B cell (primary cell): ENCODE data around the gene SALL2. TPM values are rescaled to one million over a fixed set of nuclear protein-coding genes. Genes with fewer than 3 reads are reported as not detected.
A peak's percentile ranks its signal among the peaks of the same experiment; 100 is the strongest.

Source experiments
- ATAC-seq: fragments of 200-7000 bp; cut with Tn5 transposase; one replicate; pipeline ENCODE4 v1.10.0; 2021; ENCODE audit warnings: low read depth, mild to moderate bottlenecking, moderate number of reproducible peaks, moderate library complexity
- CTCF ChIA-PET: fragments of 350-600 bp; sonication (Branson Sonifier 250); formaldehyde crosslinking; loops from one replicate; lab custom pipeline; 2021; ENCODE audit warnings: antibody characterized with exemption, inconsistent platforms; lab: Charles Lee
- POLR2A ChIA-PET: fragments of 350-600 bp; sonication (Branson Sonifier 250); formaldehyde crosslinking; loops from one replicate; lab custom pipeline; 2021; ENCODE audit warnings: antibody characterized with exemption; lab: Charles Lee
- DNase-seq: peaks from one replicate; pipeline ENCODE4 v3.0.0; 2013
- H2AFZ ChIP-seq: 2 replicates; pipeline ENCODE4 v1.6.1; 2012; ENCODE audit warnings: mild to moderate bottlenecking, low read depth, low read length; ENCODE audit not compliant: insufficient read depth, poor library complexity, severe bottlenecking
- H3K27ac ChIP-seq, 2 donors: 1 replicate in 1 of 2; 2 replicates in 1 of 2; pipeline ENCODE4 v1.5.1; 2012 to 2013; ENCODE audit warnings: low read length in 2 of 2, mild to moderate bottlenecking in 2 of 2, moderate library complexity in 1 of 2
- H3K27me3 ChIP-seq, 4 experiments: fragments of 200-600 bp in 1 of 4; sonication (generic) in 1 of 4; replicated peaks in 1 of 4; 1 replicate in 2 of 4; 2 replicates in 2 of 4; pipeline versions ENCODE4 v1.6.1 to v1.7.0; 2013 to 2016; ENCODE audit warnings: low read length in 3 of 4, mild to moderate bottlenecking in 2 of 4, mixed read lengths in 1 of 4, moderate library complexity in 1 of 4; ENCODE audit not compliant: insufficient read depth in 4 of 4, control insufficient read depth in 3 of 4; ENCODE audit errors: control extremely low read depth in 1 of 4
- H3K36me3 ChIP-seq, 2 experiments: replicated peaks in 1 of 2; 1 replicate in 1 of 2; 2 replicates in 1 of 2; pipeline versions ENCODE4 v1.6.1 to v1.7.1; 2013; ENCODE audit warnings: low read length in 1 of 2; ENCODE audit not compliant: insufficient read depth in 2 of 2, control insufficient read depth in 1 of 2; ENCODE audit errors: control extremely low read depth in 1 of 2, extremely low read depth in 1 of 2
- H3K4me1 ChIP-seq, 2 donors: fragments of 200-600 bp in 1 of 2; sonication (generic) in 1 of 2; 1 replicate in 1 of 2; 2 replicates in 1 of 2; pipeline versions ENCODE4 v1.5.1 to v1.6.1; 2013 to 2017; ENCODE audit warnings: low read length in 2 of 2; ENCODE audit not compliant: control insufficient read depth in 2 of 2, insufficient read depth in 2 of 2
- H3K4me2 ChIP-seq: replicated peaks from 2 replicates; pipeline ENCODE3; 2012; ENCODE audit warnings: mild to moderate bottlenecking, low read depth, low read length; ENCODE audit not compliant: poor library complexity, severe bottlenecking
- H3K4me3 ChIP-seq, 5 experiments: fragments of 200-600 bp in 1 of 5; sonication (generic) in 1 of 5; 1 replicate in 3 of 5; 2 replicates in 2 of 5; pipeline versions ENCODE4 v1.5.1 to v1.7.0; 2011 to 2016; ENCODE audit warnings: low read length in 4 of 5, mild to moderate bottlenecking in 4 of 5, low read depth in 2 of 5, control low read depth in 1 of 5, moderate library complexity in 1 of 5; ENCODE audit not compliant: insufficient read depth in 1 of 5; ENCODE audit errors: control extremely low read depth in 1 of 5, extremely low read depth in 1 of 5
- H3K79me2 ChIP-seq: fragments of 200-600 bp; sonication (generic); one replicate; pipeline ENCODE4 v1.6.0; 2016; ENCODE audit warnings: low read length; ENCODE audit not compliant: control insufficient read depth, insufficient read depth
- H3K9ac ChIP-seq: fragments of 200-600 bp; sonication (generic); 2 replicates; pipeline ENCODE4 v1.6.1; 2017; ENCODE audit warnings: mild to moderate bottlenecking, low read length, moderate library complexity
- H3K9me3 ChIP-seq, 3 donors: one replicate each; pipeline versions ENCODE4 v1.6.1 to v1.7.1; 2013; ENCODE audit warnings: low read length in 2 of 3; ENCODE audit not compliant: control insufficient read depth in 2 of 3, insufficient read depth in 1 of 3; ENCODE audit errors: control extremely low read depth in 1 of 3
- H4K20me1 ChIP-seq: 2 replicates; pipeline ENCODE4 v1.6.0; 2012; ENCODE audit warnings: mild to moderate bottlenecking, low read length; ENCODE audit not compliant: insufficient read depth, control insufficient read depth, poor library complexity, severe bottlenecking
- H3K27ac Mint-ChIP-seq: one replicate; pipeline ENCODE4 v1.8.0; 2021; ENCODE audit warnings: mixed read lengths
- H3K27me3 Mint-ChIP-seq: one replicate; pipeline ENCODE4 v1.8.0; 2021; ENCODE audit warnings: mixed read lengths
- H3K4me1 Mint-ChIP-seq: one replicate; pipeline ENCODE4 v1.8.0; 2021; ENCODE audit warnings: mixed read lengths
- H3K4me3 Mint-ChIP-seq: one replicate; pipeline ENCODE4 v1.8.0; 2021; ENCODE audit warnings: mixed read lengths
- H3K9me3 Mint-ChIP-seq: one replicate; pipeline ENCODE4 v1.8.0; 2022; ENCODE audit warnings: mixed read lengths; ENCODE audit not compliant: insufficient read depth
- EZH2 ChIP-seq: IDR thresholded peaks from 2 replicates; pipeline ENCODE4 v1.6.1; 2012; ENCODE audit warnings: borderline replicate concordance, low read depth, mild to moderate bottlenecking, moderate library complexity, low read length; ENCODE audit not compliant: insufficient read depth, poor library complexity, severe bottlenecking
- WGBS: methylation state at CpG from one replicate; pipeline ENCODE4 v1.1.5; 2013; ENCODE audit warnings: missing lambda C conversion rate; ENCODE audit not compliant: insufficient coverage; 5-methylcytosine and 5-hydroxymethylcytosine counted together
- intact Hi-C: fragments of 100-400 bp; cut with micrococcal nuclease; formaldehyde crosslinking; loops from one replicate; pipeline ENCODE4 v1.10.0; 2022
- polyA plus RNA-seq: library from polyadenylated mRNA; depleted of rRNA; stranded (reverse); fragments of >200 nt; gene quantifications from 2 replicates; pipeline ENCODE4 v1.2.3, GENCODE V29; 2012
- total RNA-seq, 2 donors: library from RNA; stranded (reverse); fragments of 120-200 nt in 1 of 2; gene quantifications; 1 replicate in 1 of 2; 2 replicates in 1 of 2; pipeline versions ENCODE4 v1.2.3 to v1.2.4, GENCODE V29; 2013 to 2022
- TF ChIP-seq, protein P1 (sequence below): fragments of 200-600 bp; IDR thresholded peaks from one replicate; pipeline ENCODE4 v1.8.0; 2022; ENCODE audit warnings: antibody characterized with exemption, mild to moderate bottlenecking

The SALL2 gene
- total and polyA plus RNA-seq, 2 donors (not counting 1 experiment from before 2014, with no cell fraction given) = 0.39 to 2.5 TPM

GRCh38 chr14:21475767-21476522, 50.2 kb downstream of the SALL2 start:
- Histone ChIP-seq H4K20me1 (no peaks in the 10 kb centered on the region), H3K4me2 (peak overlapping the region; percentile 96), H3K9me3 (no peaks in the 10 kb centered on the region), H3K27ac (peak overlapping the region; percentile 43 to 94), H3K4me3 (peak overlapping the region; percentile 66 to 99 (median 81)), H3K9ac (peak overlapping the region; percentile 92), H3K4me1 (peaks cover 15 to 21% of the 10 kb centered on the region in 2 donors), H3K79me2 (peaks cover 48% of the 10 kb centered on the region), H3K36me3 (peaks cover 0 to 3% of the 10 kb centered on the region in 2 experiments), H2AFZ (peak overlapping the region; percentile 93), H3K27me3 (no peaks in the 10 kb centered on the region)
- intact Hi-C loops = loop anchor here (2.0 kb wide), 1 partner anchor 81 kb away; no protein-coding TSS in a partner anchor
- H3K9me3 Mint-ChIP-seq = no peaks in the 10 kb centered on the region
- no peaks in the 10 kb centered on the region for H3K27me3 Mint-ChIP-seq
- H3K27ac Mint-ChIP-seq = peak overlapping the region; percentile 94
- CTCF ChIA-PET = interaction anchor here (1.0 to 3.5 kb wide), 9 partner anchors 10 to 81 kb away, joined by 3 to 25 read pairs (median 7); partner anchors contain the start of genes CHD8 and METTL3
- no CpG with 5 or more reads among the region's 10 CpGs for WGBS
- ATAC-seq (no peak), DNase-seq (no peak)
- peaks cover 33% of the 10 kb centered on the region for H3K4me1 Mint-ChIP-seq
- TF ChIP-seq, protein P1, sequence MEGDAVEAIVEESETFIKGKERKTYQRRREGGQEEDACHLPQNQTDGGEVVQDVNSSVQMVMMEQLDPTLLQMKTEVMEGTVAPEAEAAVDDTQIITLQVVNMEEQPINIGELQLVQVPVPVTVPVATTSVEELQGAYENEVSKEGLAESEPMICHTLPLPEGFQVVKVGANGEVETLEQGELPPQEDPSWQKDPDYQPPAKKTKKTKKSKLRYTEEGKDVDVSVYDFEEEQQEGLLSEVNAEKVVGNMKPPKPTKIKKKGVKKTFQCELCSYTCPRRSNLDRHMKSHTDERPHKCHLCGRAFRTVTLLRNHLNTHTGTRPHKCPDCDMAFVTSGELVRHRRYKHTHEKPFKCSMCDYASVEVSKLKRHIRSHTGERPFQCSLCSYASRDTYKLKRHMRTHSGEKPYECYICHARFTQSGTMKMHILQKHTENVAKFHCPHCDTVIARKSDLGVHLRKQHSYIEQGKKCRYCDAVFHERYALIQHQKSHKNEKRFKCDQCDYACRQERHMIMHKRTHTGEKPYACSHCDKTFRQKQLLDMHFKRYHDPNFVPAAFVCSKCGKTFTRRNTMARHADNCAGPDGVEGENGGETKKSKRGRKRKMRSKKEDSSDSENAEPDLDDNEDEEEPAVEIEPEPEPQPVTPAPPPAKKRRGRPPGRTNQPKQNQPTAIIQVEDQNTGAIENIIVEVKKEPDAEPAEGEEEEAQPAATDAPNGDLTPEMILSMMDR = no peak
- TF ChIP-seq EZH2 = no peak
- POLR2A ChIA-PET = interaction anchor here (1.3 to 2.8 kb wide), 5 partner anchors 20 to 91 kb away, joined by 3 to 21 read pairs (median 8); partner anchors contain the start of genes CHD8, METTL3 and SALL2
- peak overlapping the region; percentile 98 for H3K4me3 Mint-ChIP-seq

Other genes with a start within 250 kb of the SALL2 start
- 0.86 and 0.87 TPM in 2 replicates for gene RPGRIP1, start 246.3 kb downstream of the SALL2 start, total RNA-seq
- gene RPGRIP1, start 246.3 kb downstream of the SALL2 start, polyA plus RNA-seq = 0.22 and 0.39 TPM in 2 replicates
- gene SUPT16H, start 142.3 kb downstream of the SALL2 start, total RNA-seq = 78.3 and 84.4 TPM in 2 replicates
- gene SUPT16H, start 142.3 kb downstream of the SALL2 start, polyA plus RNA-seq = 28.3 and 33.3 TPM in 2 replicates
- gene CHD8, start 70.2 kb downstream of the SALL2 start, total RNA-seq = 155 and 157 TPM in 2 replicates
- 43.5 and 50.7 TPM in 2 replicates for gene CHD8, start 70.2 kb downstream of the SALL2 start, polyA plus RNA-seq
- 46.5 and 46.8 TPM in 2 replicates for gene RAB2B, start 49.4 kb downstream of the SALL2 start, total RNA-seq
- gene RAB2B, start 49.4 kb downstream of the SALL2 start, polyA plus RNA-seq = 13.3 and 16.1 TPM in 2 replicates
- gene TOX4, start 49.2 kb downstream of the SALL2 start, total RNA-seq = 74.1 and 83.2 TPM in 2 replicates
- 20.1 and 33.6 TPM in 2 replicates for gene TOX4, start 49.2 kb downstream of the SALL2 start, polyA plus RNA-seq
- 118 and 124 TPM in 2 replicates for gene METTL3, start 15.0 kb downstream of the SALL2 start, total RNA-seq
- gene METTL3, start 15.0 kb downstream of the SALL2 start, polyA plus RNA-seq = 161 and 237 TPM in 2 replicates
- gene OR10G3, start 53.7 kb upstream of the SALL2 start, total RNA-seq = not detected in 2 replicates
- not detected in 2 replicates for gene OR10G3, start 53.7 kb upstream of the SALL2 start, polyA plus RNA-seq
- not detected in 2 replicates for gene OR10G2, start 108.6 kb upstream of the SALL2 start, total RNA-seq
- not detected in 2 replicates for gene OR10G2, start 108.6 kb upstream of the SALL2 start, polyA plus RNA-seq
- gene OR4E2, start 127.5 kb upstream of the SALL2 start, total RNA-seq = not detected in 2 replicates
- gene OR4E2, start 127.5 kb upstream of the SALL2 start, polyA plus RNA-seq = not detected in 2 replicates
- gene OR4E1, start 147.5 kb upstream of the SALL2 start, total RNA-seq = not detected in 2 replicates
- not detected in 2 replicates for gene OR4E1, start 147.5 kb upstream of the SALL2 start, polyA plus RNA-seq